ENCODE data around the gene TAX1BP3. TPM values are rescaled to one million over a fixed set of nuclear protein-coding genes. Genes with fewer than 3 reads are reported as not detected.
A peak's percentile ranks its signal among the peaks of the same experiment; 100 is the strongest.

Gene TAX1BP3
- total and polyA plus RNA-seq, 2 of the 4 experiments (the other 2 are of a cell fraction), result 146 to 176 TPM

GRCh38 chr17:3636908-3637373, 31.4 kb downstream of the TAX1BP3 start:
- CTCF ChIA-PET, result interaction anchor here (2.5 kb wide), 1 partner anchor 11 kb away, joined by 10 read pairs; no protein-coding TSS in a partner anchor
- H2AK9ac ChIP-seq (replicated peaks; ENCODE audit: low read depth, low read length, poor library complexity), result peak overlapping the region; percentile 83
- H3K4me1 ChIP-seq (ENCODE audit: control insufficient read depth, insufficient read depth, low read length), result peaks cover 6% of the 10 kb centered on the region
- H3K36me3 ChIP-seq (ENCODE audit: control insufficient read depth, insufficient read depth, low read length), result peaks cover 6% of the 10 kb centered on the region; the same call in 1 of the 2 replicates
- H2BK5ac ChIP-seq (ENCODE audit: low read depth, low read length, poor library complexity, severe bottlenecking), result no peak overlapping the region
- H3K79me1 ChIP-seq (ENCODE audit: low read depth in 1 of 2, low read length in 2 of 2), result peaks cover 14 to 42% of the 10 kb centered on the region in 2 experiments
- H3K4ac ChIP-seq (ENCODE audit: low read depth, low read length), result peak overlapping the region; percentile 81; the same call in 1 of the 2 replicates
- peaks cover 3% of the 10 kb centered on the region for H4K20me1 ChIP-seq (ENCODE audit: insufficient read depth, low read length)
- no peak for DNase-seq
- peak; percentile 0 for ATAC-seq (ENCODE audit: low read depth)
- peak overlapping the region; percentile 84 for H3K9ac ChIP-seq (ENCODE audit: low read depth, low read length)
- H2BK120ac ChIP-seq (ENCODE audit: low read depth, low read length), result no peak overlapping the region
- POLR2A ChIA-PET (ENCODE audit: unreplicated experiment), result no interaction called here
- intact Hi-C loops (cut with micrococcal nuclease) (loop anchor here (5.0 kb wide), 1 partner anchor 100 kb away; no protein-coding TSS in a partner anchor), dilution Hi-C loops (cut with HindIII; ENCODE audit: low sequenced_read_pairs, unreplicated experiment) (no loop called here), in situ Hi-C loops (cut with MboI; ENCODE audit: low sequenced_read_pairs) (no loop called here)
- TF ChIP-seq BHLHE40 (IDR thresholded peaks at IDR 0.05; ENCODE audit: low read depth, low read length) (peak; percentile 8; the same call in 1 of the 2 replicates), CEBPB (IDR thresholded peaks at IDR 0.05; ENCODE audit: low read depth, low read length) (no peak)
- no TSS peak for BruUV-seq (replicated peaks)
- no peak overlapping the region for H2AK5ac ChIP-seq (ENCODE audit: low read depth, low read length)
- H3K27me3 ChIP-seq (ENCODE audit: control insufficient read depth, insufficient read depth, low read length), result no peaks in the 10 kb centered on the region
- WGBS, 2 experiments (ENCODE audit: extremely low coverage in 2 of 2, insufficient read length in 1 of 2), result 0% methylated on average over 5 of the region's 31 CpGs; no CpG with 5 or more reads in 1 of the 2 experiments
- H3K14ac ChIP-seq (replicated peaks; ENCODE audit: low read depth, low read length), result no peak overlapping the region
- no peaks in the 10 kb centered on the region for H3K9me3 ChIP-seq (ENCODE audit: control insufficient read depth, insufficient read depth, low read length)
- H2AFZ ChIP-seq (replicated peaks; ENCODE audit: low read length, poor library complexity), result peak overlapping the region; percentile 99
- peak overlapping the region; percentile 96 for H3K4me2 ChIP-seq (ENCODE audit: low read depth, low read length)
- H3K27ac ChIP-seq (ENCODE audit: insufficient read depth, low read length), result peak overlapping the region; percentile 93
- peaks cover 8% of the 10 kb centered on the region; the same call in 1 of the 2 replicates for H3K9me1 ChIP-seq (ENCODE audit: insufficient read depth, low read length)
- H4K5ac ChIP-seq (ENCODE audit: low read depth, low read length), result no peak overlapping the region
- no peak overlapping the region for H2BK20ac ChIP-seq (ENCODE audit: low read depth, low read length)
- no peak overlapping the region for H3K18ac ChIP-seq (ENCODE audit: low read depth, low read length)
- no peak overlapping the region for H4K91ac ChIP-seq (ENCODE audit: insufficient read depth, low read depth, low read length)
- H4K8ac ChIP-seq (ENCODE audit: low read depth in 2 of 2, low read length in 2 of 2), result peak overlapping the region in 1 of 2 experiments; percentile 64; a peak in 1 of 4 replicates
- no peak overlapping the region for H2BK15ac ChIP-seq (ENCODE audit: low read depth, low read length)
- H3K4me3 ChIP-seq (ENCODE audit: insufficient read depth, low read depth, low read length), result peak overlapping the region; percentile 75
- H3K23ac ChIP-seq (ENCODE audit: low read depth, low read length), result 0 out of 2 replicates have a peak overlapping the region, but pooled peaks have one; percentile 68
- H3K56ac ChIP-seq (ENCODE audit: extremely low read depth, insufficient read depth, low read length), result no peak overlapping the region

Measured in IMR-90 (cell line).